GM10248 (cell line): ENCODE results near the gene KIF26A.
"Not testable (repeated sequence)": the region's sequence is repeated elsewhere in the genome, so short reads cannot be mapped to it uniquely, and the experiment has no call there.

ENCODE experiments used
- CTCF ChIA-PET: fragments of 300-600 bp; sonication (Branson Sonifier 250); formaldehyde crosslinking; extraction: SDS; loops from one replicate; lab custom pipeline; 2021; ENCODE audit warnings: antibody characterized with exemption; lab: Yijun Ruan, JAX
- POLR2A ChIA-PET: fragments of 350-650 bp; sonication (Branson Sonifier 250); formaldehyde crosslinking; extraction: SDS; loops from one replicate; lab custom pipeline; 2020; ENCODE audit warnings: antibody characterized with exemption; lab: Yijun Ruan, JAX
- DNase-seq: peaks from one replicate; pipeline ENCODE4 v3.0.0; 2012; ENCODE audit errors: extremely low spot score
- TF ChIP-seq, protein P1 (sequence below): IDR thresholded peaks from 2 replicates; pipeline ENCODE4 v1.5.1; 2012; ENCODE audit warnings: mild to moderate bottlenecking, low read depth; ENCODE audit errors: extremely low read depth, missing control alignments, control extremely low read depth

Gene KIF26A

DNA sequence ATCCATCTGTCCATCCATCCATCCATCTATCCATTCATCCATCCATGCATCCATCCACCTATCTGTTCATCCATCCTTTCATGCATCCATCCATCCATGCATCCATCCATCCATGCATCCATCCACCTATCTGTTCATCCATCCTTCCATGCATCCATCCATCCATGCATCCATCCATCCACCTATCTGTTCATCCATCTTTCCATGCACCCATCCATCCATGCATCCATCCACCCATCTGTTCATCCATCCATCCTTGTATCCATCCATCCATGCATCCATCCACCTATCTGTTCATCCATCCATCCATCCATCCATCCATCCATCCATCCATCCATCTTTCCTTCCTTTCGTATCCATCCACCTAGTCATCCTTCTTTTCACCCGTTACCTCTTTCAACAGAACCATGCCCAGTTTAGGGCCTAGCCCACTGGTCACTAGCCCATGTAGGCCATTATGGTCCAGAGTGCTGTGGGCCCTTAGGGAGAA is 66.3 kb downstream of the KIF26A start:
- ChIA-PET CTCF (no interaction called here), POLR2A (no interaction called here)
- TF ChIP-seq, protein P1, sequence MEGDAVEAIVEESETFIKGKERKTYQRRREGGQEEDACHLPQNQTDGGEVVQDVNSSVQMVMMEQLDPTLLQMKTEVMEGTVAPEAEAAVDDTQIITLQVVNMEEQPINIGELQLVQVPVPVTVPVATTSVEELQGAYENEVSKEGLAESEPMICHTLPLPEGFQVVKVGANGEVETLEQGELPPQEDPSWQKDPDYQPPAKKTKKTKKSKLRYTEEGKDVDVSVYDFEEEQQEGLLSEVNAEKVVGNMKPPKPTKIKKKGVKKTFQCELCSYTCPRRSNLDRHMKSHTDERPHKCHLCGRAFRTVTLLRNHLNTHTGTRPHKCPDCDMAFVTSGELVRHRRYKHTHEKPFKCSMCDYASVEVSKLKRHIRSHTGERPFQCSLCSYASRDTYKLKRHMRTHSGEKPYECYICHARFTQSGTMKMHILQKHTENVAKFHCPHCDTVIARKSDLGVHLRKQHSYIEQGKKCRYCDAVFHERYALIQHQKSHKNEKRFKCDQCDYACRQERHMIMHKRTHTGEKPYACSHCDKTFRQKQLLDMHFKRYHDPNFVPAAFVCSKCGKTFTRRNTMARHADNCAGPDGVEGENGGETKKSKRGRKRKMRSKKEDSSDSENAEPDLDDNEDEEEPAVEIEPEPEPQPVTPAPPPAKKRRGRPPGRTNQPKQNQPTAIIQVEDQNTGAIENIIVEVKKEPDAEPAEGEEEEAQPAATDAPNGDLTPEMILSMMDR, result no peak
- no peak for DNase-seq

DNA sequence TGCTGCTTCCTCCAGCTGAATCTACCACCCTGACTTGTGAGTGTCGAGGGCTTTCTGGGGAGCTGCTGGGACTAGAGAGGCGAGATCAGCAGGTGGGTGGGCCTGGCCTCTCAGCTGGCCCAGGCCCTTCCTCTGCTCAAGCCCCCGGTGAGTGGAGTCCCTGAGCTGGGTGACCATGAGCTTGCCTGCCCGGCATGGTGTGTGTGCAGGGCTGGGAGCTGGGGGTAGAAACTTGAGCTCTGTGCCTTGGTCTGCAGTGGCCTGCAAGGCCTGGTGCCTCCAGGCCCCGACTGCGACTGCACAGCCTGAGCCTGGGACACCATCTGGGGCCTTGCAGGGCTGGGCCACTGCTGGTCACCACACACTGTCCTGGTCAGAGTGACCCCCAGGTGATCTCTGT is 67.4 kb downstream of the KIF26A start:
- DNase-seq, result no peak
- TF ChIP-seq, protein P1, result no peak
- CTCF ChIA-PET, result no interaction called here
- POLR2A ChIA-PET, result no interaction called here

DNA sequence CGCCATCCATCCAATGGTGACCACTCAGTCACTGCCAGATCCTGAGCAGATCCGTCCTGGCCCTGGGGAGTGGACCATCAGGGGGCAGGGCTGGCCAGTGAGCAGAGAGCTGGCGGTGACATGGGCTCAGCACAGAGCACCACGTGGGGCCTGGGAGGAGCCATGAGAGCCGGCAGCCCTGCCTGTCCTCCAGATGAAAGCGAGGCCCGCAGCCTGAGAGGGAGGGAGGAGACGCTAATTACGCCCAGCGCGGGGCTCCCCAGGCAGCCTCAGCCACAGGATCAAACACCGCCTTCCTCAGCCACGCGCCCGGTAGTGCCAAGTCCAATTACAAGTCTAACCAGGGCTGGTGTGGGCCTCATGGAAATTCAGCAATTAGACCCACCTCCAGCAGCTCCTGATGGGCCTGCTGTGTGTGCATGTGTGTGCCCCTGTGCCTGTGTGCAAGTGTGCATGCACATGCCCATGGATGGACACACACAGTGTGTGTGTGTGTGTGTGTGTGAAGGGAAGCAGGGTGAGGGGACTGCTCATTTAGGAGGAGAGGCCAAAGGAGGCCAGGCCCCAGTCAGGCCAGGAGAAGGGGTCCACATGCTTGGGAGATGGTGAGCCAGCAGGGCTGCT is 68.0 kb downstream of the KIF26A start:
- no peak for DNase-seq
- ChIA-PET POLR2A (no interaction called here), CTCF (no interaction called here)
- TF ChIP-seq, protein P1, result no peak

DNA sequence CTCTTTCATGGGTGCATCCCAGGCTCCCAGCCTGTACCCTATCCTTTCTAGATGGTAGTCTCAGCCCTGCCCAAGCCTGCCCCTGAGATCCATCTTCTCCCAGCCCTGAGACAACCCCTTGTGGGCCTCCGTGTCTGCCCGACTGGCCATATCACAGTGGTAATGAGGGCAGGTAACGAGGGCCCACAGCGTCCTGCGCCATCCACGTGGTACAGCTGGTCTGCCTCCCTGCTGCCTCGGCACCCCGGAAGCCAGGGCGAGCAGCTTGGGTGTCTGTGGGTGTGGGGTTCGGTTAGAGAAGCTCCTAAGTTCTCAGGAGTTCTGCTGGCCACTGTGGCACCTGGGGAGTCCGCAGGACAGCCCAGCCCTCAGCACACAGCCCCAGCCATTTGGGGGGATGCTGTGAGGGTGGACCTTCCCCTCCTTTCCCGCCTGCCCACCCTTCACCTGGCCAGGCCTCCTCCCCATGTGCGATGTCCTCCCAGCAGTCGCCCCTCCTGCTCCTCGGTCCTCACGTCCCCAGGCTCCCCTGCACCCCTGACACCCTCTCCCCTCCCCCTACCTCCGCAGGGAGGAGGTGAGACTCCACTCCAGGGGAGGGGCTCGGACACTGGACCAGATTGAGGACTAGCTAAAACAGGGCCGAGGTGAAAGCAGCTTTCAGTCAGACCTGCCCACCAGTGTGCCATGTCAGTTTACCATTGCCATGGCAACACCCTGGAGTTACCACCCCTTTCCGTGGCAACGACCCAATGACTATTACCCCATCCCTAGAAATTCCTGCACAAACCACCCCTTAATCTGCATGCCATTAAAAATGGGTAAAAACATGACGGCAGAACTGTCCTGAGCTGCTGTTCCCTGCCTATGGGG is 69.0 kb downstream of the KIF26A start:
- POLR2A ChIA-PET, result no interaction called here
- TF ChIP-seq, protein P1, result no peak
- no peak for DNase-seq
- CTCF ChIA-PET, result no interaction called here

DNA sequence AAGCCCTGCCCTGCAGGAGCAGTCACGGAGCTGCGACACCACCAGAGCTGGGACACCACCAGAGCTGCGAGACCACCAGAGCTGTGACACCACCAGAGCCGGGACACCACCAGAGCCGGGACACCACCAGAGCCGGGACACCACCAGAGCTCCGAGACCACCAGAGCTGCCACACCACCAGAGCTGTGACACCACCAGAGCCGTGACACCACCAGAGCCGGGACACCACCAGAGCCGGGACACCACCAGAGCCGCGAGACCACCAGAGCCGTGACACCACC is 69.6 kb downstream of the KIF26A start:
- DNase-seq, CTCF ChIA-PET, POLR2A ChIA-PET: not testable (repeated sequence)

DNA sequence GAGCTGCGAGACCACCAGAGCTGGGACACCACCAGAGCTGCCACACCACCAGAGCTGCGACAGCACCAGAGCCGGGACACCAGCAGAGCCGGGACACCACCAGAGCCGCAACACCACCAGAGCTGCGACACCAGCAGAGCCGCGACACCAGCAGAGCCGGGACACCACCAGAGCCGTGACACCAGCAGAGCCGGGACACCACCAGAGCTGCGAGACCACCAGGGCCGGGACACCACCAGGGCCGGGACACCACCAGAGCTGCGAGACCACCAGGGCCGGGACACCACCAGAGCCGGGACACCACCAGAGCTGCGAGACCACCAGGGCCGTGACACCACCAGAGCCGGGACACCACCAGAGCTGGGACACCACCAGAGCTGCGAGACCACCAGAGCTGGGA is 69.9 kb downstream of the KIF26A start:
- DNase-seq, POLR2A ChIA-PET, CTCF ChIA-PET: not testable (repeated sequence)

DNA sequence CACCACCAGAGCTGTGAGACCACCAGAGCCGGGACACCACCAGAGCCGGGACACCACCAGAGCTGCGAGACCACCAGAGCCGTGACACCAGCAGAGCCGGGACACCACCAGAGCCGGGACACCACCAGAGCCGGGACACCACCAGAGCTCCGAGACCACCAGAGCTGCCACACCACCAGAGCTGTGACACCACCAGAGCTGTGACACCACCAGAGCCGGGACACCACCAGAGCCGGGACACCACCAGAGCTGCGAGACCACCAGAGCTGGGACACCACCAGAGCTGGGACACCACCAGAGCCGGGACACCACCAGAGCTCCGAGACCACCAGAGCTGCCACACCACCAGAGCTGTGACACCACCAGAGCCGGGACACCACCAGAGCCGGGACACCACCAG is 70.7 kb downstream of the KIF26A start:
- CTCF ChIA-PET, DNase-seq, POLR2A ChIA-PET: not testable (repeated sequence)

DNA sequence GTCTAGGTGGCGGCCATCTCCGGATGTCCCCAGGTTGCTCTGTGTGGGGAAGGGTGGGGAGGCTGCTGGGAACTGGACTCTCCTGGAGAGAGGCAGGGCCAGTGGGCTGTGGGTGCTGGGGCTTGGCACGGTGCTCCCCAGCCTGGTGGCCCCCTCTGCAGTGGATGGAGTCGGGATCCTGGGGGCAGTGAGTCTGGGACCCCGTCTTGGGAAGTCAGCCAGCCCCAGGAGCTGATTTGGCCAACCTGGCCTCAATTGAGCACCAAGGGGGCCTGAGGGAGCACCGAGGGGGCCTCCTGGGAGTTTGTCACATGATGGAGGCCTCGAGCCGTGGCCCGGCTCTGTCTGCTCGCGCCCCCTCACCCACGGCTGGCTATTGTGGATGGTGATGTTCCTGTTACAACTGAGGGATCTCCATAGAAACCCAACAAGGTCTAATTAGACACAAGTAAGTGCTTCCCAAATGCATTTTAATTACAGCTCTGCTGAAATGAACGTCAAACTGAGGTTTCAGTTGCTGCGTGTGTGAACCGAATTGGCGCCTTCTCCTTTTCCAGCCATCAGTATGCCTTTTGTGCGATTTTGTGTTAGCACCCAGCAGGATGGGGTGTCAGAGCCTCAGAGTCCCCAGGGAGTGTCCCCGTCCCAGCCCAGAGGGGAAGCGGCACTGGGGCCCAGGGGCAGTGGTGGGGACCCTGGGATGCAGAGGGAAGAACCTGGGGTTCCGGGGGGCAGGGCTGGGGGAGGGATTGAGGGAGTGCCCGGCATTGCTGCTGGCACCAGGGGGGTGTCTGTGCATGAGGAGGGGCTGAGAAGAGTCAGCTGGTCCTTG is 71.8 kb downstream of the KIF26A start:
- CTCF ChIA-PET, result no interaction called here

More for the DNA sequence above, 71.8 kb downstream of the KIF26A start:
- TF ChIP-seq, protein P1, result no peak
- no peak for DNase-seq
- POLR2A ChIA-PET, result no interaction called here
